ENCODE data around the gene CHKB. TPM values are rescaled to one million over a fixed set of nuclear protein-coding genes. Genes with fewer than 3 reads are reported as not detected.
A peak's percentile ranks its signal among the peaks of the same experiment; 100 is the strongest.

The CHKB gene, protein sequence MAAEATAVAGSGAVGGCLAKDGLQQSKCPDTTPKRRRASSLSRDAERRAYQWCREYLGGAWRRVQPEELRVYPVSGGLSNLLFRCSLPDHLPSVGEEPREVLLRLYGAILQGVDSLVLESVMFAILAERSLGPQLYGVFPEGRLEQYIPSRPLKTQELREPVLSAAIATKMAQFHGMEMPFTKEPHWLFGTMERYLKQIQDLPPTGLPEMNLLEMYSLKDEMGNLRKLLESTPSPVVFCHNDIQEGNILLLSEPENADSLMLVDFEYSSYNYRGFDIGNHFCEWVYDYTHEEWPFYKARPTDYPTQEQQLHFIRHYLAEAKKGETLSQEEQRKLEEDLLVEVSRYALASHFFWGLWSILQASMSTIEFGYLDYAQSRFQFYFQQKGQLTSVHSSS
- total RNA-seq (2012; rRNA removed): 25.1 and 25.6 TPM in 2 replicates

- H3K4me3 ChIP-seq (ENCODE audit: low read length): peak within 1 kb of the TSS; percentile 96
- H3K9me3 ChIP-seq (replicated peaks; ENCODE audit: low read length): no peaks in the 10 kb centered on the region
- H3K4me1 ChIP-seq (ENCODE audit: control insufficient read depth, insufficient read depth, low read length): peaks cover 26% of the 10 kb centered on the region
- H3K9ac ChIP-seq (ENCODE audit: low read depth, low read length): peak within 1 kb of the TSS; percentile 99
- H3K36me3 ChIP-seq (ENCODE audit: insufficient read depth, low read length): peaks cover 7% of the 10 kb centered on the region
- H3K27me3 ChIP-seq (ENCODE audit: control insufficient read depth, insufficient read depth, low read length): no peaks in the 10 kb centered on the region
- peak within 1 kb of the TSS; percentile 95 for H3K4me2 ChIP-seq (ENCODE audit: low read length)
Measured at GRCh38 chr22:50582493-50583293, at the start of gene CHKB. CHKB (minus strand) TSS chr22:50582849; CDS start chr22:50582781, 68 bp downstream.

DNA sequence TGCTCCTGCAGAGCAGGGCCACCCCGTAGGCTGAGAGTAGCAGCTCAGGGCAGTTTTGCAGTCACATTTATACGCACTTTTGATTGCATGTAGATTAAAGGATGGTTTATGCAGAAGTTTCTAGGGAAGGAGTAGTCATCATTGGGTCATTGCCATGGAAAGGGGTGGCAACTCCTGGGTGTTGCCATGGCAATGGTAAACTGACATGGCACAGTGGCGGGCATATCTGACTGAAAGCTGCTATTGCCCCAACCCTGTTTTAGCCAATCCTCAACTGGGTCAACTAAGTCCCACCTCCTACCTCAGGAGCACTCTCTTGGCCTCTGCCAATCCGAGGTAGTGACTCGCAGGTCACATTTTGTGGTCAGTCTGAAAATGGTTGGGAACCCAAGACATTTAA is 47.7 kb upstream of the CHKB start:
- Histone ChIP-seq H3K4me3 (ENCODE audit: low read length) (no peak overlapping the region), H3K4me1 (ENCODE audit: control insufficient read depth, insufficient read depth, low read length) (peaks cover 14% of the 10 kb centered on the region), H3K9me3 (replicated peaks; ENCODE audit: low read length) (no peaks in the 10 kb centered on the region), H3K27me3 (ENCODE audit: control insufficient read depth, insufficient read depth, low read length) (peaks cover 3% of the 10 kb centered on the region), H3K36me3 (ENCODE audit: insufficient read depth, low read length) (no peaks in the 10 kb centered on the region), H3K4me2 (ENCODE audit: low read length) (no peak overlapping the region), H3K9ac (ENCODE audit: low read depth, low read length) (no peak overlapping the region)

DNA sequence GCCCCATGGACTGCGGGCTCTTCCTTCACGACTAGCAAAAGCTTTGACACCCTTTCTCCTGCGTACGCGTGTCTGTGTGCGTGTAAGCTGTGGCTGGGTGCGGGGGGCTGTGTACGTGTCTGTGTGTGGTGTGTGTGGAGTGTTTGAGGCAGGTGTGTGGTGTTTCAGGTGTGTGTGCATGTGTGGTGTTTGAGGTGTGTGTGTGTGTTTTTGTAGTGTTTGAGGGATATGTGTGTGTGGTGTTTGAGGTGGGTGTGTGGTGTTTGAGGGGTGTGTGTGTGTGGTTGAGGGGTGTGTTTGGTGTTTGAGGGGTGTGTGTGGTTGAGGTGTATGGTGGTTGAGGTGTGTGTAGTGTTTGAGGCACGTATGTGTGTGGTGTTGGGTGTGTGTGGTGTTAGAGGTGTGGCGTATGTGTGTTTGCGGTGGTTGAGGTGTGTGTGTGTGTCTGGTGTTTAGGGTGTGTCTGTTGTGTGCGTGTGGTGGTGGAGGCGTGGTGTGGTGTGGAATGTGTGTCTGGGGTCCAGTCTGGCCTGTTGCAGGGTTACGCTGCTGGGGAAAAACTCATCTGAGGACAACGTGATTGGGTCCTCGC is 46.0 kb upstream of the CHKB start:
- Histone ChIP-seq H3K27me3 (ENCODE audit: control insufficient read depth, insufficient read depth, low read length) (peaks cover under 1% of the 10 kb centered on the region), H3K9me3 (replicated peaks; ENCODE audit: low read length) (no peaks in the 10 kb centered on the region), H3K4me2 (ENCODE audit: low read length) (peak overlapping the region; percentile 99), H3K4me1 (ENCODE audit: control insufficient read depth, insufficient read depth, low read length) (peaks cover 14% of the 10 kb centered on the region), H3K9ac (ENCODE audit: low read depth, low read length) (peak overlapping the region; percentile 77), H3K4me3 (ENCODE audit: low read length) (peak overlapping the region; percentile 89), H3K36me3 (ENCODE audit: insufficient read depth, low read length) (peaks cover 6% of the 10 kb centered on the region)

GRCh38 chr22:50627642-50628542 is 45.2 kb upstream of the CHKB start, which contains the start of gene ARSA:
ARSA (minus strand) TSS chr22:50628152; CDS start chr22:50627779, 373 bp downstream.
- Histone ChIP-seq H3K9ac (ENCODE audit: low read depth, low read length) (peak within 1 kb of the TSS; percentile 86), H3K4me2 (ENCODE audit: low read length) (peak within 1 kb of the TSS; percentile 99), H3K9me3 (replicated peaks; ENCODE audit: low read length) (no peaks in the 10 kb centered on the region), H3K36me3 (ENCODE audit: insufficient read depth, low read length) (peaks cover 6% of the 10 kb centered on the region), H3K4me1 (ENCODE audit: control insufficient read depth, insufficient read depth, low read length) (peaks cover 14% of the 10 kb centered on the region), H3K4me3 (ENCODE audit: low read length) (peak within 1 kb of the TSS; percentile 89), H3K27me3 (ENCODE audit: control insufficient read depth, insufficient read depth, low read length) (peaks cover 3% of the 10 kb centered on the region)

DNA sequence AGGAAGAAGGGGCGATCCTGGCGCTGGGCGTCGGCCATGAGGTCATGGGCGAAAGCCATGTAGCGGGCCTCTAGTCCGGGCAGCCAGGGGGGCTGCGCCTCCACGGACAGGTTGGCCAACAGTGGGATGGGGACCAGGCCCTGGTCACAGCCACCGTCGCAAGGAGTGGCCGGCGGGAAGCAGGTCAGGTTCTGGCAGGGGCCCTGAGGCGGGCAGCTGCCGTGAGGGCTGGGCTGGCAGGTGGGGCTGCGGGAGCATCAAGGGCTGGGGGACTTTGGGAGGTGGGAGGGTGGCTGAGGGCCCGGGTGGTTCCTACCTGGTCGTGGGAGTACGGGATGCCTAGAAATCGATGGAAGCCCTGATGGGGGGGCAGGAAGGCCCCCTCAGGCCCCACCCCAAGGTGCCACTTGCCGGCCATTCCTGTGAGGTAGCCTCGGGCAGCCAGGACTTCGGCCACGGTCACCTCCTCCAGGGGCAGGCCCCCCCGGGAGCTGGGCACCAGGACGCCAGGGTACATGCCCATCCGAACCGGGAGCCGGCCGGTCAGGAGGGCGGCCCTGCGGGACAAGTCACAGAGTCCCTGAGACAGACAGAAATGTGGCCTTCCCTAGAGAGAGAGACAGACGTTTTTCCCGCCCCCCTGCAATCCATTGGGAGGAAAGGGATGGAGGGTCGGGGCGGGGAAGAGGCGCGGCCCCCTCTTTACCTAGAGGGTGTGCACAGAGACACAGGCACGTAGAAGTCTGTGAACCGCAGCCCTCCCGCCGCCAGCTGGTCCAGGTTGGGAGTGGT is 44.4 kb upstream of the CHKB start:
- peaks cover 6% of the 10 kb centered on the region for H3K36me3 ChIP-seq (ENCODE audit: insufficient read depth, low read length)
- H3K4me3 ChIP-seq (ENCODE audit: low read length): peak overlapping the region; percentile 89
- peak overlapping the region; percentile 86 for H3K9ac ChIP-seq (ENCODE audit: low read depth, low read length)

DNA sequence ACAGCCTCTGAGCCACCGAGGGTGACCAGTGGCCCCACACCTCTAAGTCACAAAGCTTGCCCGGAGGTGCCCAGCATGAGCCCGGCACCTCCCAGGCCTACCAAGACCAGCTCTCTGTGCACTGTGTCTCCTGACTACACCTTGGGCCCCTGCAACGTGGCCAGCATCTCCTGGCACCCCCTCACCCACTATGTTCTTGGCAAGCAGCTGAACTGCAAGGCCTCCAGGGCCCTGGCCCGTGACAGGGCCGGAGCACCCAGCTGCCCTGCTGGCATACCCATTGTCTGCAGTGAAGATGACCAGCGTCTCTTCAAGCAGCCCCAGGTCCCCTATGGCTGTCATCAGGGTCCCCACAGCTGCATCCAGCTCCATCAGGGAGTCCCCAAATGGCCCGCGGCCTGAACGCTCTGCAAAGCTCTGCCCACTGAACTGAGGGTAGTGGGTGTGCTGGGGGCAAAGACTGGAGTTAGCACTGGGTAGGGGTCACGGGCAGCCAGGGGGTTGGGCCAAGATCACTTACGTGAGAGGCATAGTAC is 43.7 kb upstream of the CHKB start:
- peak overlapping the region; percentile 90 for H3K4me2 ChIP-seq (ENCODE audit: low read length)
- peaks cover 23% of the 10 kb centered on the region for H3K4me1 ChIP-seq (ENCODE audit: control insufficient read depth, insufficient read depth, low read length)
- H3K9me3 ChIP-seq (replicated peaks; ENCODE audit: low read length): no peaks in the 10 kb centered on the region
- H3K36me3 ChIP-seq (ENCODE audit: insufficient read depth, low read length): peaks cover 6% of the 10 kb centered on the region
- H3K27me3 ChIP-seq (ENCODE audit: control insufficient read depth, insufficient read depth, low read length): peaks cover 14% of the 10 kb centered on the region
- H3K4me3 ChIP-seq (ENCODE audit: low read length): no peak overlapping the region
- no peak overlapping the region for H3K9ac ChIP-seq (ENCODE audit: low read depth, low read length)

More for the DNA sequence above, 44.4 kb upstream of the CHKB start:
- Histone ChIP-seq H3K27me3 (ENCODE audit: control insufficient read depth, insufficient read depth, low read length) (peaks cover 10% of the 10 kb centered on the region), H3K4me1 (ENCODE audit: control insufficient read depth, insufficient read depth, low read length) (peaks cover 16% of the 10 kb centered on the region), H3K9me3 (replicated peaks; ENCODE audit: low read length) (no peaks in the 10 kb centered on the region), H3K4me2 (ENCODE audit: low read length) (peak overlapping the region; percentile 90)

GRCh38 chr22:50625568-50626313 is 43.1 kb upstream of the CHKB start:
- peaks cover 21% of the 10 kb centered on the region for H3K27me3 ChIP-seq (ENCODE audit: control insufficient read depth, insufficient read depth, low read length)
- H3K9me3 ChIP-seq (replicated peaks; ENCODE audit: low read length): no peaks in the 10 kb centered on the region
- peaks cover 6% of the 10 kb centered on the region for H3K36me3 ChIP-seq (ENCODE audit: insufficient read depth, low read length)
- peaks cover 26% of the 10 kb centered on the region for H3K4me1 ChIP-seq (ENCODE audit: control insufficient read depth, insufficient read depth, low read length)
- no peak overlapping the region for H3K4me3 ChIP-seq (ENCODE audit: low read length)
- H3K9ac ChIP-seq (ENCODE audit: low read depth, low read length): no peak overlapping the region
- H3K4me2 ChIP-seq (ENCODE audit: low read length): no peak overlapping the region

GRCh38 chr22:50625131-50625567 is 42.5 kb upstream of the CHKB start:
- peaks cover 29% of the 10 kb centered on the region for H3K4me1 ChIP-seq (ENCODE audit: control insufficient read depth, insufficient read depth, low read length)

GRCh38 chr22:50624347-50625130 is 41.9 kb upstream of the CHKB start:
- Histone ChIP-seq H3K4me3 (ENCODE audit: low read length) (no peak overlapping the region), H3K36me3 (ENCODE audit: insufficient read depth, low read length) (peaks cover 6% of the 10 kb centered on the region), H3K9ac (ENCODE audit: low read depth, low read length) (no peak overlapping the region), H3K4me1 (ENCODE audit: control insufficient read depth, insufficient read depth, low read length) (peaks cover 29% of the 10 kb centered on the region), H3K4me2 (ENCODE audit: low read length) (no peak overlapping the region), H3K27me3 (ENCODE audit: control insufficient read depth, insufficient read depth, low read length) (peaks cover 26% of the 10 kb centered on the region), H3K9me3 (replicated peaks; ENCODE audit: low read length) (no peaks in the 10 kb centered on the region)

More at GRCh38 chr22:50625131-50625567, 42.5 kb upstream of the CHKB start:
- no peak overlapping the region for H3K9ac ChIP-seq (ENCODE audit: low read depth, low read length)
- H3K4me3 ChIP-seq (ENCODE audit: low read length): no peak overlapping the region
- H3K36me3 ChIP-seq (ENCODE audit: insufficient read depth, low read length): peaks cover 6% of the 10 kb centered on the region
- peaks cover 22% of the 10 kb centered on the region for H3K27me3 ChIP-seq (ENCODE audit: control insufficient read depth, insufficient read depth, low read length)
- H3K4me2 ChIP-seq (ENCODE audit: low read length): no peak overlapping the region
- H3K9me3 ChIP-seq (replicated peaks; ENCODE audit: low read length): no peaks in the 10 kb centered on the region
